Activated effector memory CD4-positive, alpha-beta T cell treated with anti-CD3 and anti-CD28 coated beads, Interleukin-2, amount 50 U/mL, for 16 hours (primary cell): ENCODE results near the gene PLB1.

ENCODE experiments used
- DNase-seq: peaks from one replicate; pipeline ENCODE4 v3.0.0-alpha.2; 2020

Gene PLB1

GRCh38 chr2:28615706-28616105 lies 119.8 kb downstream of the PLB1 start:
- peak; percentile 14 for DNase-seq

GRCh38 chr2:28616396-28616999 lies 120.6 kb downstream of the PLB1 start:
- DNase-seq = peak; percentile 30

DNA sequence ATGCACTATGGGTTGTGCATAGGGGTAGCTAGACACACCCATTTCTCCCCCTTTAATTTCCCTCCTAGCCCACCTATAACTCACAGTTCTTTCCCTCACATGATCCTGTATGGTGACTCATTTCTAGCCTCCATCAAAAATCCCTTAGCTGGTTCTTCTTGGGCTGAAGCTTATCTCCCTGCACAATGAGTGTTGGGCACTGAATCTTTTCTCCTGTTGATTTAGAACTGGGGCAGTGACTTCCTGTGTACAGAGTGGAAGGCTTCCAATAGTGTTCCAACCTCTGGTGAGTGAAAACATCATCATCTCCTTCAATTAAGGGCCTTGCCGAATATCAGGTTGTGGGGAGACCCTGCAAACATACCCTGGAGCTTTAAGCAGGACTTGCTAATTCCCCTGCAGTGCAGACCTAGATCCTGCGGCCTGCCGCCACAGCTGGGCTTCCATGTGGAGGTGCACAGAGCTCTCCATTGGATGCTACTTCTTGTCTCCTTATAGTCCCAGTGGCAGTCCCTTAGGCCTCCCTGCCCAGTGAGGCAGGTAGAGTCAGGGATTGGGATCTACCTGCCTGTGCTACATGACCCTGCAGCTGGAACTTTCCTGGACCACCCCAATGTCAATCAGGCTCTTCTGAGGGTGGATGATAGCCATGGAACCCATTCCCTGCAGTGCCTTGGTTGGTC lies 121.8 kb downstream of the PLB1 start:
- peak; percentile 56 for DNase-seq

GRCh38 chr2:28618221-28619141 lies 122.6 kb downstream of the PLB1 start:
- DNase-seq = peak; percentile 60

DNA sequence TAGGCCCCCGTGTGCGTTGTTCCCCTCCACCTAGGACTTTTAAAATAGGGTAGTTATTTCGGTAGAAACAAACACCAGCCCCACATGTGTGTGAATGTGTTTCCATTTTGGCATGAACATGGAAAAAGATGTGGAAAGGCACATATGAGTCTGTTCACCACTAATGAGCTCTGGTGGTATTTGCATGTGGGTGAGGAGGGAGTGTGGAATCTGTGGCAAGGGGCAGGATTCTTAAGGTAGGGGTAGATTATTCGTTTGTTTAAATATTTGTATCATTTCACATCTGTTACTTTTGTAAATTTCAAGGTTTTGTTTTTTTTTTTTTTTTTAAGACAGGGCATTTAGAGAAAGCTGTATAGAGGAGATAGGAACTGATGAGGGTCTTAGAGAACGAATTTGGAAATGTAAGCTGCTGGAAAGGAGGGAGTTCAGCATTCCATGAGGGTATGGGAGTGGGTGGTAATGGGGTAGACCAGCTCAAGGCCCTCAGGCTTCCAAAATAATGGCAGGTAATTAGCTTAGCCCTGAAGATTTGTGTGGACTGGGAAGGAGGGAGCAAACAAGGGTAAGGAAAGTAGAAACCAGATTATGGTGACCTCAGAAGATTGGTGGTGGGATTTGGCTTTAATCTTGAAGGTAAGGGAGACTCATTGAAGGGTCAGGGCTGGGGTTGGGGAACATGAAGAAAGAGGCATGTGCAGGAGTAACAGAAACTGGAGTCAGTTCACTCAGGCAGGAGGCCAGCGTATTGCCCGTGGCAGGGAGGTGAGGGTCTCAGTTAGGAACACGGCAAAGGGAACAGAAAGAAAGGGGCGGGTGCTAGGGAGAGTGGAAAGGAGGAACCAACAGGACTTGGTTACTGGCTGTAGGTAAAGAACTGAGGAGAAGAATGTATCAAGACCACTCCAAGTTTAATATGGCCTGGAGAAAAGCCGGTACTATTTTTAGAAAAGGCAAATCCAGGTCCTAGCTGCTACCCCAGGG lies 123.6 kb downstream of the PLB1 start:
- DNase-seq = peak; percentile 58

DNA sequence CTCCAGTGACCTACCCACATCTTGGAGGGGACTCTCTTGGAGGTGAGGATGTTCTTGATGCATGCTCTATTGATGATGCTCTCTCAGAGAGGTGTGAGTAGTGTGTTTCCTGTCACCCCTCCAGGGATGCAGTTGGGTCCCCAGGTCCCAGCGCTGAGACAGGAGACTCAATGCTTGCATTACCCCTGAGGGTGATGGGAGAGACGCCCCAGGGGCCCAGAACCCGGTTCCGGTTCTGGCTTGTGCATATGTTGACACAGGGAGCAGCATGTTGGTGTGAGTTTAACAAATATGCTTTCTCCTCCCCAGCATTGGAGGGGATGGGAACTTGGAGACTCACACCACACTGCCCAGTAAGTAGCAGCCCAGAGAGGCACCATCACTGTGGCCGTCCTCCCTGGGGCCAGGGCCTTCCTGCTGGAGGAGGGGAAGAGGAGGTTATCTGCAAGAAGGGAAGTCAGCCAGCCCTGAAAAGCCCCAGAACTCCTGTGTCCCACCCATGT lies 124.5 kb downstream of the PLB1 start:
- DNase-seq = no peak

DNA sequence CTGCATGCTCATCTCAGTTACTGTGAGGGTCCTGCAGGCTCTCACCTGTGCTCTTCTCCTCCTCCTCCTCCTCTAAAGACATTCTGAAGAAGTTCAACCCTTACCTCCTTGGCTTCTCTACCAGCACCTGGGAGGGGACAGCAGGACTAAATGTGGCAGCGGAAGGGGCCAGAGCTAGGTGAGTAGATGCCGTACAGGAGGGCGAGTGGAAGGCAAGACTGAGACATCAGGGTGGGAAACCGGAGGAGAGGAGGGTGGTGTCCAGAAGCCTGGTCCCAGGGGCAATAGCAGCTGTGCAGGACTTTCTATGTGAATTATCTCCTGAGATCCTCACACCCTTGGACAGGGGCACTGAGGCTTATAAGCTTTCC lies 124.9 kb downstream of the PLB1 start:
- peak; percentile 61 for DNase-seq

DNA sequence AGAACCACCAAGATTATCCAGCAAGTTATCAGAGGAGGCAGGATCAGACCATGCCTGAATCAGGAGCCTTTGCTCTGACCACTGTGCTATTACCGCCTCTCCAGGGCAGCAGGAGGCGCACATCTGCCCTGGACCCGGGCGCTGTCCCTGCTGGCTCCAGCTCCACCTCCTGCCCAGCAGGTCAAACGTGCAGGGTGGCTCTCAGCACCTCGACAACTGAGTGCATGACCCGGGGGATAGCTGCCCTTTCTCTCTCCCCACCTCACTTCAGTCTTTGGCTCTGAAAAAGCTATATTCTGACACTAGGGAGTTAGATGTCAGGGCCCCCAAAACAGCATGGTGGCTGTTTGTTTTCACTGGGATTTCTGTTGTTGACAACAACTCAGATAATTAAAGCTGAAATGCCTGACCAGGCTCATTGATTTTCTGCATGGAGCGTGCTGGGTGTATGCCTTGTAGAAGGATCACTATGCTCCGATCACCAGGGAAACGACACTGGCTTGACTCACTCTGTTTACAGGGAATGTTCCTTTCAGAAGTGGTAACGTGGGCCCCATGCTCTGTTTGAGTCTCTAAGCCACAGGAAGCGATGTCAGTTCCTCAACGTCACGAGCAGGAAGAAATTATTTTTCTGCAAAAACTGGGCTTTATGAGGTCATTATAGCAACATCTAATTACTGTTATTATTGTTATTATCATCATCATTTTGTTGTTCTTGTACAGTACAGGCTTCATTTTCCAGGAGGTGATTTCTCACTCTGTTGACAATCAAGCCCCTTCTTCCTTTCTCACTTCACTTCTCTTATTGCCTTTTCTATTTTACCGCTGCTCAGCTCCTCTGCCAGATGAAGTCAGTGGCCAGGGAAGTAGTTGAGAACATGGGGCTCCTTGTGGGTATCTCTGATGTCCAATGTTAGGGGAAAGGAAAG lies 125.6 kb downstream of the PLB1 start:
- DNase-seq = peak; percentile 89

DNA sequence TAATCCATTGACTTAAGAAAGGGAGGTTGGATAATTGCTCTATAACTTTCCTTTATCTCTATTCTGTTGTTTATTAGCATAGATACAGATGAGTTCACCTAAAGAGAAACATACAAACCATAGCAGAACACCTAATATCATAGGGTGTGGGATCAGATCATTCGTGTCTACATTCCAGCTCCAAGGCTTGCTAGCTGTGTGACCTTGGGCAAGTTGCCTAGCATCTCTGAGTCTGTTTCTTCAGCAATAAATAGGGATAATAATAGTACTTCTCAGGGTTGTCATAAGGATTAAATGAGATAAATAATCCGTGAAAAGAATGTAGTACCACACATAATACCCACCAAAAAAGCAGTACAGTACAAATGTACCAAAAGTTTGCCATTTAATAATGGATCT lies 126.2 kb downstream of the PLB1 start:
- peak; percentile 47 for DNase-seq

DNA sequence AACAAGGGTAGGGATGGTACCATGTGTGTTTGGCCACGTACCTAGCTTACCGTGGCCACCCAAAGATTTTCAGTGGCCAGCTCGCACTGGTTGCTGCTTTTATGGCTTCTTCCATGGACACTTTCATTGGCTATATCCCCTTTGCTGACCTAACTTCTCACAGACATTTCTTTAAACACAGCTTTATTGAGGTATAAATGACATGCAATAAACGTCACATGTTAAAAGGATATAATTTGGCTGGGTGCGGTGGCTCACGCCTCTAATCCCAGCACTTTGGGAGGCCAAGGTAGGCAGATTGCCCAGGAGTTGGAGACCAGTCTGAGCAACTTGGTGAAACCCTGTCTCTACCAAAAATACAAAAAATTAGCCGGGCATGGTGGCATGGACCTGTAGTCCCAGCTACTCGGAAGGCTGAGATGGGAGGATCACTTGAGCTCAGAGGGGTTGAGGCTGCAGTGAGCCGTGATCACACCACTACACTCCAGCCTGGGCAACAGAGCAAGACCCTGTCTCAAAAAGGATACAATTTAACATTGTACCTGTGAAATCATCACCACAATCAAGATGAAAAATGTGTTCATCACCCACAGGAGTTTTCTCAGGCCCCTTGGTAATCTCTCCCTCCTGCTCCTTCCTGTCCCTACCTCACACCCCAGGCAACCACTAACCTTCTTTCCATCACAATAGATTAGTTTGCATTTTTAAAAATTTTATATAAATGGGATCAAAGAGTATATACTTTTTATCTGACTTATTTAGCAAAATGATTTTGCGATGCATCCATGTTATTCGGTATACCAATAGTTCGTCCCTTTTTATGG lies 127.9 kb downstream of the PLB1 start:
- peak; percentile 45 for DNase-seq

DNA sequence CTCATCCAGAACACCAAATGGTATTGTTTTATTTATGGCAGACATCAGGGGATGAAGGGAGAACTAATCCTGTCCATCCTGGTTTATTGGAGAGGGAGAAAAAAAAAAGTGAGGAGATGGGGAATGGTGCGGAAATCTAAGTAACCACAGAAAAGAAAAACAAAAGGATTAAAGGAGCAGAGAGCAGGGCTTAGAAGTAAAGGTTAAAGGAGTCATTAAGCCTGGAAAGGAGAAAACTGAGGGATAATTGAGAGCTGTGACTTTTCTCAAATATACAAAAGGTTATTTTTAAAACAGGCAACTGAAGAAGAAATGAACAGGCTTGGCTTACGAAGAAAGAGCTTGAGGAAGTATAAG lies 128.6 kb downstream of the PLB1 start:
- DNase-seq = no peak

DNA sequence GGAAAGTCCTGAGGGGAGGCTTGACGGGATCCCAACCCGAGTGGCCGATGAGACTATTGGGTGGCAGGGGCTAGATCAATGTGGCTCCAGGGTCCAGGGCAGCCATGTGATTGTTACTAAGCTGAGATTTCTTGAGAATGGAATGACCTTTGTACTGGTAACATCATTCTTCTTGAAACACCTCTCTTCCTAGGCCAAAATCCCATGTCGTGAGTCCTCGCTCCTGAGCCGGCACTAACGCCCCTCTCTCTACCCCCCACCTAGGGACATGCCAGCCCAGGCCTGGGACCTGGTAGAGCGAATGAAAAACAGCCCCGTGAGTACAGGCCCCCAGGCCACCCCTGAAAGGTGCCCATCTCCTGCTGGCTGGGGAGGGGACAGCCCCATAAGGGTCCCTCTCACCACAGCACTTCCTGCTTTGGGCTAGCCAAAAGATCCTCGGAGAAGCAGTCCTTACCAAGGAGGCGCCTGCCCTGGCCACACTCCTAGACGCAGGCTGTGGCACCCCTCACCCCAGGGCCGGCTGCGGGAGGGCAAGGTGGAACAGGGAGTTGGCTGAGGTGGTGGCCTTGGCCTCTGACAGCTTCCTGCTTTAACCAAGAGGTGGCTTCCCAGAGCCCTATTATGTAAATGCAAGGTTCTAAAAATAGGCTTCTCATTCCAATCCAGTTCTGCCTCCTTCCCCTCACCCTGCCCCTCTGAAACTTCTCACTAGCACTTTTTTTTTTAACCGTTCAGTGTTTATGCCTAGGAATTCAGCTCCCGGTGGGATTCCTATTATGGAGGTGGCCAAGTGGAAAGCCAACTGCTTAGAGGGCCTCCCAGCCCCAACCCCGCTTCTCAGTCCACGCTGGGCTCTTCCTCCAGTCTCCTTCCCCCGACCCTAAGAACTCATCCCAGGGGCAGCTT lies 129.2 kb downstream of the PLB1 start:
- peak; percentile 87 for DNase-seq

- DNase-seq = peak; percentile 58
These were observed 130.5 kb downstream of the PLB1 start for GRCh38 chr2:28626376-28626775.

DNA sequence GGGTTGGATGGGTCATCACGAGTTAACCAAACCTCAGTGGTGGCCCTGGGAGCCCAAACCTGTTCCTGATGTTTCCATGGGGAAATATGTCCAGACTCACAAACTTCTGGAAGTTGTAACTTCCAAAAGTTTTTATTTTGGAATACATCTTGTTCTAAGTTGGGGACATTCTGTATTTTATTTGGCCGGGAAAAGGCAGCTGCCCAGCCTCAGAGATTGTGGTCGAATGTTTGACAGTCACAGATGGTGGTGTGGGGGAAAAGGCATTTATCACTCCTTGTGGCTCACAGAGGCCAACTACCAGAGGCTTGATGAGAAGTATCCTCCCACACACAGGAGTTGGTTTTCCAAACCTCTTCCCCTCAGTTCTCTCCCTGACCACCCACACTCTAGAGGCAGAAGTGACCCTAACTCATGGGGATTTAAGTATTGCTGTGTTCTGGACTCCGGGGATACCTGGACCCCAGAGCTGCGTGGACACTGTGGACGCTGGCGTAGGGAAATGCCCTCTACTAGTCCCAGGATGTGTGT lies 131.1 kb downstream of the PLB1 start:
- DNase-seq = peak; percentile 33

GRCh38 chr2:28627722-28628480 lies 132.0 kb downstream of the PLB1 start:
- peak; percentile 39 for DNase-seq

GRCh38 chr2:28628506-28628905 lies 132.6 kb downstream of the PLB1 start:
- peak; percentile 43 for DNase-seq

- peak; percentile 34 for DNase-seq
These were observed 133.1 kb downstream of the PLB1 start for GRCh38 chr2:28628987-28629386.

DNA sequence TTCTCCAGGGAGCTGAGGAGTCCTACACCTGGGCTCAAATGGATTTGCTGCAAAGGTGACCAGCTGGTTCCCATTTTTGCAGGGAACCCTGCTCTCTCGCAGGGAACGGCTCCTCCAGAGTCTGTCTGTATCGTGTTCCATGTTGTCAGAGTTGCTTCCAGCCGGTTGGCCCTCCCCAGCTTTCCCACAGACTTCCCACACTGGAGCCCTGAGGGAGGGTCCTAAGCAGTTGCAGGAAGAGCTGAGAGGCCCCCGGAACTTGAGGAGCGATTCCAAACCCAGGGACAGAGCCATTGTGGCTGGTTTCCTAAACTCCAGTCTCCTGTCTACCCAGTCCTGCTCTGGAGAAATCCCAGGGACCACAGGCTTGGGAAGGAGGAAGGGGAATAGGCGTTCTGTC lies 134.1 kb downstream of the PLB1 start:
- no peak for DNase-seq
